SK-N-SH treated with all-trans-retinoic acid at 6 μM for 48 hours (cell line): Measurements from ENCODE around the gene PBX4.

Source experiments
- ATAC-seq: fragments of 200-7000 bp; cut with Tn5 transposase; 3 replicates; pipeline ENCODE4 v1.9.1; 2020; ENCODE audit warnings: mild to moderate bottlenecking, moderate library complexity
- ARNTL ChIP-seq: fragments of 450-650 bp; formaldehyde crosslinking; IDR thresholded peaks from 2 replicates; pipeline ENCODE4 v1.5.0; 2020; ENCODE audit warnings: low read depth, mild to moderate bottlenecking, moderate library complexity, borderline replicate concordance
- BACH2 ChIP-seq: fragments of 250-450 bp; sonication (Bioruptor Pico); IDR thresholded peaks from 2 replicates; pipeline ENCODE4 v1.9.0; 2021; ENCODE audit warnings: mild to moderate bottlenecking, borderline replicate concordance
- CSDC2 ChIP-seq: fragments of 250-450 bp; sonication (Bioruptor Pico); IDR thresholded peaks from 2 replicates; pipeline ENCODE4 v1.5.0; 2020; ENCODE audit warnings: mild to moderate bottlenecking, moderate library complexity
- CSRNP3 ChIP-seq: fragments of 250-450 bp; sonication (Bioruptor Pico); IDR thresholded peaks from 2 replicates; pipeline ENCODE4 v1.5.1; 2021; ENCODE audit warnings: mild to moderate bottlenecking, moderate library complexity
- ESRRG ChIP-seq: fragments of 250-450 bp; sonication (Bioruptor Pico); IDR thresholded peaks from 2 replicates; pipeline ENCODE4 v1.6.1; 2021; ENCODE audit warnings: mild to moderate bottlenecking
- GLIS3 ChIP-seq: fragments of 250-450 bp; sonication (Bioruptor Pico); IDR thresholded peaks from 2 replicates; pipeline ENCODE4 v1.5.0; 2020; ENCODE audit warnings: mild to moderate bottlenecking, moderate library complexity
- ISL1 ChIP-seq: fragments of 250-450 bp; sonication (Bioruptor Pico); IDR thresholded peaks from 2 replicates; pipeline ENCODE4 v2.1.2; 2022; ENCODE audit warnings: mild to moderate bottlenecking, moderate library complexity
- OSR1 ChIP-seq: fragments of 250-450 bp; sonication (Bioruptor Pico); IDR thresholded peaks from 2 replicates; pipeline ENCODE4 v1.8.0; 2022; ENCODE audit warnings: moderate library complexity, mild to moderate bottlenecking, inconsistent platforms
- PATZ1 ChIP-seq: fragments of 250-450 bp; sonication (Bioruptor Pico); IDR thresholded peaks from 2 replicates; pipeline ENCODE4 v1.8.0; 2020; ENCODE audit warnings: mild to moderate bottlenecking, moderate library complexity, borderline replicate concordance
- POU6F1 ChIP-seq: fragments of 250-450 bp; sonication (Bioruptor Pico); IDR thresholded peaks from 2 replicates; pipeline ENCODE4 v1.8.0; 2021; ENCODE audit warnings: low read depth, mild to moderate bottlenecking, moderate library complexity, borderline replicate concordance
- PPARA ChIP-seq: fragments of 250-450 bp; sonication (Bioruptor Pico); IDR thresholded peaks from 2 replicates; pipeline ENCODE4 v1.5.0; 2020; ENCODE audit warnings: mild to moderate bottlenecking, borderline replicate concordance
- RARB ChIP-seq: fragments of 250-450 bp; sonication (Bioruptor Pico); IDR thresholded peaks from 2 replicates; pipeline ENCODE4 v1.8.0; 2021; ENCODE audit warnings: mild to moderate bottlenecking, moderate library complexity
- SNAI2 ChIP-seq: fragments of 250-450 bp; sonication (Bioruptor Pico); IDR thresholded peaks from 2 replicates; pipeline ENCODE4 v1.5.0; 2020; ENCODE audit warnings: mild to moderate bottlenecking, moderate library complexity
- TCF4 ChIP-seq: fragments of 250-450 bp; sonication (Bioruptor Pico); IDR thresholded peaks from 2 replicates; pipeline ENCODE4 v1.8.0; 2021; ENCODE audit warnings: mild to moderate bottlenecking, moderate library complexity, borderline replicate concordance
- TOX ChIP-seq: fragments of 250-450 bp; sonication (Bioruptor Pico); IDR thresholded peaks from 2 replicates; pipeline ENCODE4 v1.8.0; 2021; ENCODE audit warnings: mild to moderate bottlenecking, moderate library complexity, borderline replicate concordance
- TSHZ2 ChIP-seq: fragments of 250-450 bp; sonication (Bioruptor Pico); IDR thresholded peaks from 2 replicates; pipeline ENCODE4 v1.5.0; 2020; ENCODE audit warnings: mild to moderate bottlenecking, moderate library complexity
- ZFP3 ChIP-seq: fragments of 250-450 bp; sonication (Bioruptor Pico); IDR thresholded peaks from 2 replicates; pipeline ENCODE4 v1.5.0; 2020; ENCODE audit warnings: mild to moderate bottlenecking, moderate library complexity
- ZFP30 ChIP-seq: fragments of 450-650 bp; formaldehyde crosslinking; IDR thresholded peaks from 2 replicates; pipeline ENCODE4 v1.5.0; 2022; ENCODE audit warnings: mild to moderate bottlenecking, moderate library complexity
- ZNF565 ChIP-seq: fragments of 450-650 bp; formaldehyde crosslinking; conservative IDR thresholded peaks from 2 replicates; pipeline ENCODE4 v1.5.0; 2020; ENCODE audit warnings: low read depth, mild to moderate bottlenecking, moderate library complexity
- ZNF70 ChIP-seq: fragments of 450-650 bp; formaldehyde crosslinking; IDR thresholded peaks from 2 replicates; pipeline ENCODE4 v1.5.0; 2020; ENCODE audit warnings: mild to moderate bottlenecking, moderate library complexity
- ZNF8 ChIP-seq: fragments of 450-650 bp; formaldehyde crosslinking; IDR thresholded peaks from 2 replicates; pipeline ENCODE4 v1.5.0; 2020; ENCODE audit warnings: mild to moderate bottlenecking, moderate library complexity

Gene PBX4

GRCh38 chr19:19591133-19591825 is 27.2 kb downstream of the PBX4 start (continued):
- TF ChIP-seq PATZ1: no peak
- no peak for TF ChIP-seq POU6F1 (CRISPR knock-in tag)
- TF ChIP-seq ARNTL: no peak
- TF ChIP-seq ZNF70 (CRISPR knock-in tag): no peak
- no peak for TF ChIP-seq ZNF565 (CRISPR knock-in tag)
- TF ChIP-seq ZFP3 (CRISPR knock-in tag): no peak

- ATAC-seq: no peak
- TF ChIP-seq POU6F1 (CRISPR knock-in tag) (no peak), OSR1 (CRISPR knock-in tag) (no peak), CSRNP3 (CRISPR knock-in tag) (no peak), ESRRG (CRISPR knock-in tag) (no peak), PPARA (no peak), ARNTL (no peak), GLIS3 (CRISPR knock-in tag) (no peak), ISL1 (CRISPR knock-in tag) (no peak), TOX (no peak), TSHZ2 (CRISPR knock-in tag) (no peak)
Measured at GRCh38 chr19:19588546-19588945, 29.9 kb downstream of the PBX4 start.

- no peak for TF ChIP-seq CSDC2
- no peak for TF ChIP-seq OSR1 (CRISPR knock-in tag)
- no peak for TF ChIP-seq ZFP30
- ATAC-seq: no peak
Measured at GRCh38 chr19:19587771-19588170, 30.7 kb downstream of the PBX4 start.

- ATAC-seq: no peak
- TF ChIP-seq ZFP30 (no peak), ZNF70 (CRISPR knock-in tag) (no peak), RARB (CRISPR knock-in tag) (no peak), ESRRG (CRISPR knock-in tag) (no peak), TCF4 (CRISPR knock-in tag) (no peak), ZNF8 (CRISPR knock-in tag) (no peak), GLIS3 (CRISPR knock-in tag) (no peak), ZNF565 (CRISPR knock-in tag) (no peak), CSDC2 (no peak), SNAI2 (CRISPR knock-in tag) (no peak), TSHZ2 (CRISPR knock-in tag) (no peak), BACH2 (CRISPR knock-in tag) (no peak), ARNTL (no peak), PPARA (no peak), OSR1 (CRISPR knock-in tag) (no peak), POU6F1 (CRISPR knock-in tag) (no peak)
Measured at GRCh38 chr19:19584356-19584755, 34.1 kb downstream of the PBX4 start.
